GM19035 (cell line): ENCODE data around the gene TRIM22.
A peak's percentile ranks its signal among the peaks of the same experiment; 100 is the strongest.
"Not testable (repeated sequence)": the region's sequence is repeated elsewhere in the genome, so short reads cannot be mapped to it uniquely, and the experiment has no call there.

Experiments
- ATAC-seq: cut with Tn5 transposase; IDR thresholded peaks from one replicate; pipeline ENCODE4 v1.9.1; 2021; ENCODE audit not compliant: unreplicated experiment

The TRIM22 gene, protein sequence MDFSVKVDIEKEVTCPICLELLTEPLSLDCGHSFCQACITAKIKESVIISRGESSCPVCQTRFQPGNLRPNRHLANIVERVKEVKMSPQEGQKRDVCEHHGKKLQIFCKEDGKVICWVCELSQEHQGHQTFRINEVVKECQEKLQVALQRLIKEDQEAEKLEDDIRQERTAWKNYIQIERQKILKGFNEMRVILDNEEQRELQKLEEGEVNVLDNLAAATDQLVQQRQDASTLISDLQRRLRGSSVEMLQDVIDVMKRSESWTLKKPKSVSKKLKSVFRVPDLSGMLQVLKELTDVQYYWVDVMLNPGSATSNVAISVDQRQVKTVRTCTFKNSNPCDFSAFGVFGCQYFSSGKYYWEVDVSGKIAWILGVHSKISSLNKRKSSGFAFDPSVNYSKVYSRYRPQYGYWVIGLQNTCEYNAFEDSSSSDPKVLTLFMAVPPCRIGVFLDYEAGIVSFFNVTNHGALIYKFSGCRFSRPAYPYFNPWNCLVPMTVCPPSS

GRCh38 chr11:5689551-5689983 lies at the start of gene TRIM22:
TRIM22 (plus strand) TSS chr11:5689790; CDS start chr11:5696233, 6,443 bp downstream.
- ATAC-seq = peak; percentile 72

DNA sequence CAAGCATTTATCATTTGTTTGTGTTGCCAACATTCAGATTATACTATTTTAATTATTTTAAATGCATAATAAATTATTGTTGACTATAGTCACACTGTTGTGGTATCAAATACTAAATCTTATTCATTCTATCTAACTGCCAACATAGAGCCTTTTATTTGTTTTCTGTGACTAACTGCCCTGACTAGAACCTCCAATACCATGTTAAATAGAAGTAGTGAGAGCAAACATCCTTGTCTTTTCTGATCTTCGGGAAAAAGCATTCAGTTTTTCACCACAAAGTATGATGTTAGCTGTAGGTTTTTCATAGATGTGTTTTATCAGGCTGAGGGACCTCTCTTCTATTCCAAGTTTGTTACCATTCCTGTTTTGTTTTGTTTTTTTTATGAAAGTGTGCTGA lies 49.6 kb upstream of the TRIM22 start:
- ATAC-seq = no peak

GRCh38 chr11:5643585-5643984 lies 46.0 kb upstream of the TRIM22 start:
- no peak for ATAC-seq

- ATAC-seq = no peak
These were observed 43.5 kb upstream of the TRIM22 start for GRCh38 chr11:5646139-5646538.

DNA sequence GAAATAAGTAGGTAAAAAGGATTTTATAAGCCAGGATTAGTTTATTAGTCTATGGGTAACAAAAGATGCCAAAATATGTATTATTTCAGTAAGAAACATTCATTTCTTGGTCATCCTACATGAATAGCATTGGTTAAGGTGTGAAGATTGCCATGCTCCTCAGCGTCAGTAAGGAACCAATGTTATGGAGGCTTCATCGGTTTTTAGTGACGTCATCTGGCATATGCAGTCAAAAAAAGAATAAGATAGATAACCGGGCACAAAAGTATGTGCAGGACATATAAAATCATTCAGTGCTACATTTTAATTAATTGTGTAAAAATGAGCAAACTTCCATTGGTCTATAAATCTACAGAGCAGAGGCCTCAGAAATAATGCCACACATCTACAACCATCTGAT lies 34.1 kb upstream of the TRIM22 start:
- ATAC-seq = no peak

GRCh38 chr11:5656956-5657355 lies 32.6 kb upstream of the TRIM22 start:
- not testable (repeated sequence) for ATAC-seq

- no peak for ATAC-seq
These were observed 31.3 kb upstream of the TRIM22 start for GRCh38 chr11:5658318-5658717.

GRCh38 chr11:5663511-5663910 lies 26.1 kb upstream of the TRIM22 start:
- ATAC-seq = no peak

DNA sequence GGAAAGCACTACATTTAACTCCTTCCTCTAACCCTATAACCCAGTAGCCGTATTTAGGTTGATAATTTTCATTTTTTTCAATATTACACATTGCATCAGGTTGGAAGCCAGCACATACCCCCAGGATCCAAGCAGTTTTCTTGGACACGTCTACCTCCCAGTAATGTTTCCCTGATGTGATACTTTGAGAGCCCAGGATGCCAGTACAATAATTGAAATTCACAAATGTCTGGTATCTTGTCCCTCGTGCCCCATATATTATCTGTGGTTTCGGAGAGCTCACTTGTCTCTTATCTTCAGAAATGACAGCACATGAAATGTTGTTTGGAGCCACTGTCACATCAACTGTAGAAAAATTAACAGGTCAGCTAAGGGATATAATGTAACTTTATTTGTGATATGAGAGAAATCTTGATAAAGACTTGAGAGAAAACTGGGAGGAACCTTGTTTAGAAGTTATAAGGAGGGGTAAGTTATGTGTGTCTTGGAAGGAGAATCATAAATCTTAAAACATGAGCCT lies 24.5 kb upstream of the TRIM22 start:
- no peak for ATAC-seq

- ATAC-seq = no peak
These were observed 23.7 kb upstream of the TRIM22 start for GRCh38 chr11:5665746-5666401.

- no peak for ATAC-seq
These were observed 23.2 kb upstream of the TRIM22 start for GRCh38 chr11:5666402-5666793.

GRCh38 chr11:5671831-5672230 lies 17.8 kb upstream of the TRIM22 start:
- no peak for ATAC-seq

DNA sequence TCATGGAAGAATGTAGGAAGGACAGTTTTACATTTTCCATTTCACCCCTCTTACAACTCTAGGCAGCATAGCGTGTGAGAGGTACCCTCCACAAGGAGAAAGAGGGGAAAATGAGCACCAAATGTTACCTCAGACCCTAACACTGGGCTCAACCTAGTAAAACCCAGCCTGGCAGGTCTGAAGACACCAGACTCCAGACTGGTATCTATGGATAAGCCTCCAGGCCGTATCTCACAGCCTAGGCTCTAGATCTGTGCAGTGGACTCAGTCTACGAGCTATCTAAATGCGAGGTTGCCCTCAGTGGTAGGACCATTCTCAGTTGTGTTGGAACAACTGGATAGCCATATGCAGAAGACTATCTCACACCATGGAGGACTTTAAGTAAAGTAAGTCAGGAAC lies 15.2 kb upstream of the TRIM22 start:
- ATAC-seq = no peak

DNA sequence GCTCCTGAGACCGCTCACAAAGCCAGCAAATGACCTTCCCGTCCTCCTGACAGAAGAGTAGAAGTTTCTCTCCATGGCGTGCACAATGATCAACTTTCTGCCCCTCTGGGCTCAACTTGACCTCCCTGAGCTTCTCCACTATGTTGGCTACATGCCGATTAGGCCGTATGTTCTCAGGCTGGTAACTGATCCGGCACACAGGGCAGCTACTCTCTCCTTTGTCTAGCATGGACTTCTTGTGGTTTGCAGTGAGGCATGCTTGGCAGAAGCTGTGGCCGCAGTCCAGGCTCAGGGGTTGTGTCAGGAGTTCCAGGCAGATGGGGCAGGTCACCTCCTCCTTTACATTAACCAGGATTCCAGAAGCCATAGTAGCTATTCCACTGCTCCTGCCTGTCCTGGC lies 9.8 kb upstream of the TRIM22 start:
- ATAC-seq = no peak

- not testable (repeated sequence) for ATAC-seq
These were observed 6.6 kb upstream of the TRIM22 start for GRCh38 chr11:5682890-5683441.

- not testable (repeated sequence) for ATAC-seq
These were observed 6.0 kb upstream of the TRIM22 start for GRCh38 chr11:5683620-5684019.

GRCh38 chr11:5684036-5684645 lies 5.4 kb upstream of the TRIM22 start:
- peak; percentile 20 for ATAC-seq

GRCh38 chr11:5684646-5685362 lies 4.8 kb upstream of the TRIM22 start, which contains the start of gene TRIM5:
TRIM5 (minus strand) TSS chr11:5685074; CDS start chr11:5680177, 4,897 bp downstream.
- ATAC-seq = peak; percentile 76

DNA sequence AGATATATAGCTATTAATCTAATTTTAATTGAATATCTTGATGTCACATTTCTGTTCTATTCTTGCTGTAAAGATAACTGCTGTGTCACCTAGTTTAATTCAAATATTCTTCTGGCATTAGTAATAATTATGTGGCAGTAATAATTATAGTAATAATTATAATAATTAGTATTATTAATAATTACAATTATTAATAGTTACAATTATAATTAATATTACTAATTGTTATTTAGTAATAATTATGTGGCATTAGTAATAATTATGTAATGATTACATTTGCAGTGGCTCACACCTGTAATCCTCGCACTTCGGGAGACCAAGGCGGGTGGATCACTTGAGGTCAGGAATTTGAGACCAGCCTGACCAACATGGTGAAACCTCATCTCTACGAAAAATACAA lies 3.2 kb upstream of the TRIM22 start:
- no peak for ATAC-seq

DNA sequence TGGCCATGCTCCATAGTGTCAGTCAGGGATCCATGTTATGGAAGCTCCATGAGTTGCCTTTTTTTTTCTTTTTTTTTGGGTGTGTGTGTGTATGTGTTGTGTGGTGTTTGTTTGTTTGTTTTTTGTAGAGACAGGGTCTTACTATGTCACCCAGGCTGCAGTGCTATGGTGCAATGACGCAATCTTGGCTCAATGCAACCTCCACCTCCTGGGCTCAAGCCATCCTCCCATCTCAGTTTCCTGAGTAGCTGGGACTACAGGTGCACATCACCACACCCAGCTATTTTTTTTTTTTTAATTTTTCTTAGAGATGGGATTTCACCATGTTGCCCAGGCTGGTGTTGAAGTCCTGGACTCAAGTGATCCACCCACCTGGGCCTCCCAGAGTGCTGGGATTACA lies 1.1 kb upstream of the TRIM22 start:
- ATAC-seq = no peak
